Right lobe of liver (tissue), 4 donors: ENCODE measurements around the gene MRAP2.

Experiments
- POLR2A ChIP-seq: fragments of 450-650 bp; IDR thresholded peaks from one replicate; pipeline ENCODE4 v1.6.1; 2017; ENCODE audit warnings: antibody characterized with exemption, mild to moderate bottlenecking
- TF ChIP-seq, protein P1 (sequence below), 4 donors: fragments of 200-600 bp in 3 of 4; fragments of 450-650 bp in 1 of 4; IDR thresholded peaks; one replicate each; pipeline versions ENCODE4 v1.5.1 to v1.8.0; 2016 to 2022; ENCODE audit warnings: antibody characterized with exemption in 4 of 4, mild to moderate bottlenecking in 2 of 4
- donor health status: DM: no; HTN: no; CAD: no.
- donor health status: DM: no; HTN: no; CAD: no.
- donor health status: DM: no; HTN: yes; CAD: no.

DNA sequence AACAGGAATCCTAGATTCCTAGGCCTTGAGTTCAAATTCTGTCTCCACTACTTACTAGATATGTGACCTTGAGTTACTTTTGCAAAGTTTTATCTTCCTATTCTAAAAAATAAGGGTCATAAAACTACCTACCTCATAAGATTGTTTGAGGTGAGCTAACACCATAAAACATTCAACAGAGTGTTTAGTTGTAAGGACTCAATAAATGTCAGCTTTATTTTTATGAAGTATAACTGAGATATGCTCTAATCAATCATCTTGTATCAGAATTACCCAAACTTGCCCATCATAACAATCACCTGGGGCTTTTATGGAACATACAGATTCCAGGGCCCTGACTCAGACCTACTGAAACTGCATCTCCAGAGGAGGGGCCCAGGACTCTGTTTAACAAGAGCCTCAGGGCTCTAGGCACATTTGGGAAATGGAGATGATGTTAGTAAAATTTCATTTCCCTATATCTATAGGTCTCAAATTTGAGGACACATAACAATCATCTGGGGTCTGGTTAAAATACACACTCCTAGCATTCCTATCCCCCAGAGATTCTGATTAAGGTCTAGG is 35.5 kb upstream of the MRAP2 start:
- no peak for TF ChIP-seq POLR2A
- TF ChIP-seq, protein P1, sequence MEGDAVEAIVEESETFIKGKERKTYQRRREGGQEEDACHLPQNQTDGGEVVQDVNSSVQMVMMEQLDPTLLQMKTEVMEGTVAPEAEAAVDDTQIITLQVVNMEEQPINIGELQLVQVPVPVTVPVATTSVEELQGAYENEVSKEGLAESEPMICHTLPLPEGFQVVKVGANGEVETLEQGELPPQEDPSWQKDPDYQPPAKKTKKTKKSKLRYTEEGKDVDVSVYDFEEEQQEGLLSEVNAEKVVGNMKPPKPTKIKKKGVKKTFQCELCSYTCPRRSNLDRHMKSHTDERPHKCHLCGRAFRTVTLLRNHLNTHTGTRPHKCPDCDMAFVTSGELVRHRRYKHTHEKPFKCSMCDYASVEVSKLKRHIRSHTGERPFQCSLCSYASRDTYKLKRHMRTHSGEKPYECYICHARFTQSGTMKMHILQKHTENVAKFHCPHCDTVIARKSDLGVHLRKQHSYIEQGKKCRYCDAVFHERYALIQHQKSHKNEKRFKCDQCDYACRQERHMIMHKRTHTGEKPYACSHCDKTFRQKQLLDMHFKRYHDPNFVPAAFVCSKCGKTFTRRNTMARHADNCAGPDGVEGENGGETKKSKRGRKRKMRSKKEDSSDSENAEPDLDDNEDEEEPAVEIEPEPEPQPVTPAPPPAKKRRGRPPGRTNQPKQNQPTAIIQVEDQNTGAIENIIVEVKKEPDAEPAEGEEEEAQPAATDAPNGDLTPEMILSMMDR (IDR thresholded peaks at IDR 0.05) = no peak
